K562 (cell line): ENCODE measurements around the gene APOL3. TPM values are rescaled to one million over a fixed set of nuclear protein-coding genes. Genes with fewer than 3 reads are reported as not detected.

Experiments
- ATAC-seq: fragments of 200-7000 bp; cut with Tn5 transposase; 3 replicates; pipeline ENCODE4 v1.9.1; 2020; ENCODE audit warnings: moderate library complexity
- BruUV-seq: library from RNA; stranded (reverse); fragments of 400-500 nt; replicated peaks from 2 replicates; lab custom pipeline; 2021; lab: Mats Ljungman, UMichigan
- CTCF ChIA-PET: fragments of 300-600 bp; formaldehyde crosslinking; extraction: SDS; loops from one replicate; lab custom pipeline; 2021; ENCODE audit warnings: low intra/inter-chr PET ratio; lab: Yijun Ruan, JAX
- POLR2A ChIA-PET: fragments of 300-600, 350-650 bp; sonication (Branson Sonifier 250); formaldehyde crosslinking; extraction: SDS; loops from one replicate; lab custom pipeline; 2021; ENCODE audit warnings: antibody characterized with exemption, inconsistent platforms; lab: Yijun Ruan, JAX
- DNase-seq, 4 experiments: peaks; one replicate each; pipeline versions ENCODE4 v3.0.0 to v3.0.0-alpha.2; 2011 to 2018; ENCODE audit warnings: low spot score in 3 of 4, mixed read lengths in 3 of 4; ENCODE audit errors: extremely low read depth in 1 of 4
- FAIRE-seq: peaks from 2 replicates; lab custom pipeline; 2011; peaks lifted over from hg19 to GRCh38; lab: Jason Lieb, UNC
- H2AFZ ChIP-seq: 2 replicates; pipeline ENCODE4 v1.6.0; 2011; ENCODE audit warnings: low read depth, low read length, control low read depth, inconsistent platforms
- H3K27ac ChIP-seq: fragments of 200-600 bp; 3 replicates; pipeline ENCODE4 v1.8.0; 2011; ENCODE audit warnings: low read depth, mild to moderate bottlenecking, control low read depth, inconsistent platforms, low read length, moderate library complexity, mixed read lengths; ENCODE audit errors: extremely low read depth
- H3K27me3 ChIP-seq, 2 experiments: fragments of 300-600 bp in 1 of 2; 2 replicates in 1 of 2; 3 replicates in 1 of 2; pipeline versions ENCODE4 v1.6.0 to v1.8.0; 2011; ENCODE audit warnings: inconsistent platforms in 2 of 2, low read length in 2 of 2, mild to moderate bottlenecking in 1 of 2, mixed read lengths in 1 of 2, moderate library complexity in 1 of 2; ENCODE audit not compliant: control insufficient read depth in 2 of 2, insufficient read depth in 2 of 2
- H3K36me3 ChIP-seq: fragments of 300-600 bp; 3 replicates; pipeline ENCODE4 v1.8.0; 2011; ENCODE audit warnings: mild to moderate bottlenecking, low read length, inconsistent platforms; ENCODE audit not compliant: control insufficient read depth, insufficient read depth
- H3K4me1 ChIP-seq, 2 experiments: fragments of 200-600 bp in 1 of 2; replicated peaks in 1 of 2; 2 replicates in 1 of 2; 3 replicates in 1 of 2; pipeline versions ENCODE4 v1.5.1 to v1.8.0; 2011; ENCODE audit warnings: inconsistent platforms in 2 of 2, low read length in 2 of 2, mild to moderate bottlenecking in 1 of 2, mixed read lengths in 1 of 2, moderate library complexity in 1 of 2; ENCODE audit not compliant: control insufficient read depth in 2 of 2, insufficient read depth in 2 of 2
- H3K4me2 ChIP-seq: 2 replicates; pipeline ENCODE4 v1.6.1; 2011; ENCODE audit warnings: low read length, control low read depth, inconsistent platforms, mixed read lengths; ENCODE audit not compliant: insufficient read depth
- H3K4me3 ChIP-seq: fragments of 200-600 bp; sonication (generic), shearing (Covaris generic); 2 replicates; pipeline ENCODE4 v1.5.1; 2016; ENCODE audit warnings: control low read depth, inconsistent platforms
- H3K79me2 ChIP-seq: fragments of 200-600 bp; 3 replicates; pipeline ENCODE4 v1.8.0; 2011; ENCODE audit warnings: low read length, inconsistent platforms; ENCODE audit not compliant: control insufficient read depth, insufficient read depth
- H3K9ac ChIP-seq, 2 experiments: 2 replicates each; pipeline versions ENCODE4 v1.6.0 to v1.6.1; 2011; ENCODE audit warnings: low read depth in 2 of 2, low read length in 2 of 2, control low read depth in 1 of 2, inconsistent platforms in 1 of 2, mild to moderate bottlenecking in 1 of 2, mixed read lengths in 1 of 2; ENCODE audit not compliant: insufficient read depth in 1 of 2
- H3K9me1 ChIP-seq: one replicate; pipeline ENCODE4 v1.6.0; 2011; ENCODE audit warnings: inconsistent platforms, mild to moderate bottlenecking, low read length, moderate library complexity; ENCODE audit not compliant: control insufficient read depth, insufficient read depth
- H3K9me3 ChIP-seq: replicated peaks from 2 replicates; pipeline ENCODE4 v1.5.1; 2011; ENCODE audit warnings: low read depth, low read length, inconsistent platforms; ENCODE audit not compliant: control insufficient read depth, insufficient read depth
- H4K20me1 ChIP-seq: replicated peaks from 2 replicates; pipeline ENCODE4 v1.6.1; 2011; ENCODE audit warnings: low read length, inconsistent platforms, mixed read lengths; ENCODE audit not compliant: control insufficient read depth, insufficient read depth
- ATF1 ChIP-seq, 2 experiments: fragments of 450-650 bp in 1 of 2; IDR thresholded peaks; 2 replicates each; pipeline ENCODE4 v1.6.1; 2016; ENCODE audit warnings: missing compliant biosample characterization in 1 of 2, missing genetic modification characterization in 1 of 2
- CTBP1 ChIP-seq: fragments of 450-650 bp; IDR thresholded peaks from 2 replicates; pipeline ENCODE4 v1.6.1; 2016; ENCODE audit warnings: borderline replicate concordance
- E4F1 ChIP-seq: fragments of 250-450 bp; sonication (Bioruptor Pico); IDR thresholded peaks from 2 replicates; pipeline ENCODE4 v1.5.0; 2021; ENCODE audit warnings: mild to moderate bottlenecking, borderline replicate concordance
- EZH2 ChIP-seq: IDR thresholded peaks from 2 replicates; pipeline ENCODE4 v1.6.1; 2012; ENCODE audit warnings: low read depth, mild to moderate bottlenecking, inconsistent platforms, low read length, borderline replicate concordance
- FOXA1 ChIP-seq: fragments of 450-650 bp; IDR thresholded peaks from 2 replicates; pipeline ENCODE4 v1.6.1; 2016; ENCODE audit warnings: mild to moderate bottlenecking, borderline replicate concordance
- FUS ChIP-seq: fragments of 200-400 bp; formaldehyde crosslinking; optimal IDR thresholded peaks from 2 replicates; pipeline ENCODE3; 2017; ENCODE audit warnings: low read depth, low read length
- HDAC8 ChIP-seq: fragments of 450-650 bp; IDR thresholded peaks from 2 replicates; pipeline ENCODE4 v1.6.1; 2016; ENCODE audit warnings: mild to moderate bottlenecking, missing genetic modification characterization, moderate library complexity, missing compliant biosample characterization
- KAT7 ChIP-seq: sonication (generic); formaldehyde crosslinking; IDR thresholded peaks from 2 replicates; pipeline ENCODE4 v1.8.0; 2022; ENCODE audit warnings: missing genetic modification reagents, mild to moderate bottlenecking, borderline replicate concordance
- PKNOX1 ChIP-seq: fragments of 450-650 bp; IDR thresholded peaks from 2 replicates; pipeline ENCODE4 v1.6.1; 2016
- POLR2AphosphoS5 ChIP-seq: IDR thresholded peaks from 2 replicates; pipeline ENCODE4 v1.6.1; 2011; ENCODE audit warnings: mild to moderate bottlenecking, low read depth, low read length, moderate library complexity; ENCODE audit not compliant: control insufficient read depth, insufficient read depth
- ZKSCAN8 ChIP-seq: fragments of 200-800 bp; sonication (Bioruptor generic); IDR thresholded peaks from 2 replicates; pipeline ENCODE4 v1.6.1; 2016; ENCODE audit warnings: missing genetic modification characterization, missing compliant biosample characterization
- ZNF239 ChIP-seq: fragments of 250-450 bp; sonication (Bioruptor Pico); IDR thresholded peaks from 2 replicates; pipeline ENCODE4 v1.4.0; 2020; ENCODE audit warnings: mild to moderate bottlenecking
- ZNF445 ChIP-seq: fragments of 250-450 bp; sonication (Bioruptor Pico); IDR thresholded peaks from 2 replicates; pipeline ENCODE4 v1.4.0; 2020; ENCODE audit warnings: low read depth, mild to moderate bottlenecking, moderate library complexity
- WGBS: fragments of 100-300 bp; shearing (Covaris generic); methylation state at CpG from one replicate; pipeline ENCODE4 v1.1.6; 2016; ENCODE audit warnings: low coverage, mixed read lengths; ENCODE audit not compliant: insufficient coverage; ENCODE audit errors: missing lambda C conversion rate; 5-methylcytosine and 5-hydroxymethylcytosine counted together
- in situ Hi-C: fragments of 300-500 bp; cut with MboI; formaldehyde crosslinking; loops from 4 replicates; pipeline ENCODE4 v1.15.0; 2018; ENCODE audit warnings: inconsistent platforms, mixed read lengths
- intact Hi-C: fragments of 100-400 bp; cut with micrococcal nuclease; formaldehyde crosslinking; loops from 2 replicates; pipeline ENCODE4 v1.14.2; 2022
- polyA plus RNA-seq, 8 experiments: library from polyadenylated mRNA; depleted of rRNA in 4 of 8; stranded (reverse) in 5 of 8; unstranded in 3 of 8; fragments of >200 nt; fragmentation: Nextera tagmentation in 2 of 8; fragmentation: Illumina TruSeq in 1 of 8; extraction: Ambion mirVana in 2 of 8; extraction: Trizol in 1 of 8; gene quantifications; 2 replicates each; pipeline versions ENCODE4 v1.2.1 to v1.2.3, GENCODE V29; 2011 to 2014; ENCODE audit warnings: inconsistent platforms in 1 of 8, missing spikeins in 1 of 8
- total RNA-seq, 7 experiments: library from RNA; depleted of rRNA in 6 of 7; stranded (reverse); fragments of >200 nt in 6 of 7; fragmentation: Illumina TruSeq in 2 of 7; extraction: Trizol in 2 of 7; gene quantifications; 2 replicates each; pipeline versions ENCODE4 v1.2.1 to v1.2.3, GENCODE V29; 2011 to 2021; ENCODE audit warnings: low replicate concordance in 1 of 7
- TF ChIP-seq, protein P1 (sequence below): fragments of 250-450 bp; sonication (Bioruptor Pico); IDR thresholded peaks from 2 replicates; pipeline ENCODE4 v1.8.0; 2022; ENCODE audit warnings: moderate library complexity, mild to moderate bottlenecking, inconsistent platforms
- TF ChIP-seq, protein P2 (sequence below): sonication (generic); formaldehyde crosslinking; IDR thresholded peaks from 2 replicates; pipeline ENCODE4 v1.8.1; 2022; ENCODE audit warnings: missing genetic modification reagents
- TF ChIP-seq, protein P3 (sequence below): fragments of 450-650 bp; formaldehyde crosslinking; IDR thresholded peaks from 2 replicates; pipeline ENCODE4 v1.4.0; 2022; ENCODE audit warnings: missing genetic modification characterization

APOL3 gene
- total and polyA plus RNA-seq, 9 of the 15 experiments (the other 6 are each of a cell fraction or from before 2014, with no cell fraction given): 0.25 to 1.1 (median 0.56) TPM; not detected in 1

DNA sequence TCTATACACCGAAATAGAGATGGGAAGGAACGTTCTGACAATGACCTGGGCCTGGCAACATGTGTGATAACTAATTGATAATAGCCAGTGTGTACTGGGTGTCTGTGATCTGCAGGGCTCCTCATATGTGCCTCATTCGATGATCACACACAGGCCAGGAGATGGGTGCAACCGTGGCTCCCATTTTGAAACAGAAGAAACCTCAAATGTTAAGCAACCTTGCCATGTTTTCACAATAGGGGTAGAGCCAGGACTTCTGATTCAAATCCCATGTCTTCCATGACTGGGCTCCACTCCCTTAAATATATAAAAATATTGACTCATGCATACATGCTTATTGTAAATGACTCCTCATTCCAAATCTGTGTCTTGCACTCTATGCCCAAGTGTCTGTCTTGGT, 11.1 kb downstream of the APOL3 start:
- H2AFZ ChIP-seq: no peak overlapping the region
- BruUV-seq: no TSS peak
- DNase-seq: no peak
- H3K27me3 ChIP-seq: no peaks in the 10 kb centered on the region
- H3K36me3 ChIP-seq: no peaks in the 10 kb centered on the region
- no peaks in the 10 kb centered on the region for H3K9me3 ChIP-seq
- no peaks in the 10 kb centered on the region for H3K79me2 ChIP-seq
- POLR2A ChIA-PET: no interaction called here
- TF ChIP-seq, protein P1, sequence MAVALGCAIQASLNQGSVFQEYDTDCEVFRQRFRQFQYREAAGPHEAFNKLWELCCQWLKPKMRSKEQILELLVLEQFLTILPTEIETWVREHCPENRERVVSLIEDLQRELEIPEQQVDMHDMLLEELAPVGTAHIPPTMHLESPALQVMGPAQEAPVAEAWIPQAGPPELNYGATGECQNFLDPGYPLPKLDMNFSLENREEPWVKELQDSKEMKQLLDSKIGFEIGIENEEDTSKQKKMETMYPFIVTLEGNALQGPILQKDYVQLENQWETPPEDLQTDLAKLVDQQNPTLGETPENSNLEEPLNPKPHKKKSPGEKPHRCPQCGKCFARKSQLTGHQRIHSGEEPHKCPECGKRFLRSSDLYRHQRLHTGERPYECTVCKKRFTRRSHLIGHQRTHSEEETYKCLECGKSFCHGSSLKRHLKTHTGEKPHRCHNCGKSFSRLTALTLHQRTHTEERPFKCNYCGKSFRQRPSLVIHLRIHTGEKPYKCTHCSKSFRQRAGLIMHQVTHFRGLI (CRISPR knock-in tag): no peak
- no peak for TF ChIP-seq PKNOX1
- no peak for TF ChIP-seq ZKSCAN8 (CRISPR knock-in tag)
- no peak for TF ChIP-seq ATF1 (CRISPR knock-in tag; IDR thresholded peaks at IDR 0.05)
- TF ChIP-seq ATF1 (tag; IDR thresholded peaks at IDR 0.05): no peak
- no peak for TF ChIP-seq POLR2AphosphoS5
- no peak for TF ChIP-seq CTBP1
- TF ChIP-seq, protein P2, sequence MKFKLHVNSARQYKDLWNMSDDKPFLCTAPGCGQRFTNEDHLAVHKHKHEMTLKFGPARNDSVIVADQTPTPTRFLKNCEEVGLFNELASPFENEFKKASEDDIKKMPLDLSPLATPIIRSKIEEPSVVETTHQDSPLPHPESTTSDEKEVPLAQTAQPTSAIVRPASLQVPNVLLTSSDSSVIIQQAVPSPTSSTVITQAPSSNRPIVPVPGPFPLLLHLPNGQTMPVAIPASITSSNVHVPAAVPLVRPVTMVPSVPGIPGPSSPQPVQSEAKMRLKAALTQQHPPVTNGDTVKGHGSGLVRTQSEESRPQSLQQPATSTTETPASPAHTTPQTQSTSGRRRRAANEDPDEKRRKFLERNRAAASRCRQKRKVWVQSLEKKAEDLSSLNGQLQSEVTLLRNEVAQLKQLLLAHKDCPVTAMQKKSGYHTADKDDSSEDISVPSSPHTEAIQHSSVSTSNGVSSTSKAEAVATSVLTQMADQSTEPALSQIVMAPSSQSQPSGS (CRISPR knock-in tag): no peak
- TF ChIP-seq HDAC8 (tag): no peak
- TF ChIP-seq FUS: no peak
- TF ChIP-seq E4F1 (CRISPR knock-in tag): no peak
- TF ChIP-seq ZNF239: no peak
- no peak for TF ChIP-seq FOXA1
- TF ChIP-seq, protein P3, sequence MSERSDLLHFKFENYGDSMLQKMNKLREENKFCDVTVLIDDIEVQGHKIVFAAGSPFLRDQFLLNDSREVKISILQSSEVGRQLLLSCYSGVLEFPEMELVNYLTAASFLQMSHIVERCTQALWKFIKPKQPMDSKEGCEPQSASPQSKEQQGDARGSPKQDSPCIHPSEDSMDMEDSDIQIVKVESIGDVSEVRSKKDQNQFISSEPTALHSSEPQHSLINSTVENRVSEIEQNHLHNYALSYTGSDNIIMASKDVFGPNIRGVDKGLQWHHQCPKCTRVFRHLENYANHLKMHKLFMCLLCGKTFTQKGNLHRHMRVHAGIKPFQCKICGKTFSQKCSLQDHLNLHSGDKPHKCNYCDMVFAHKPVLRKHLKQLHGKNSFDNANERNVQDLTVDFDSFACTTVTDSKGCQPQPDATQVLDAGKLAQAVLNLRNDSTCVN (CRISPR knock-in tag): no peak
- no peak for TF ChIP-seq EZH2
- TF ChIP-seq KAT7: no peak
- TF ChIP-seq ZNF445 (CRISPR knock-in tag): no peak
- intact Hi-C loops: loop anchor here (5.0 kb wide), 1 partner anchor 73 kb away; no protein-coding TSS in a partner anchor
- no peak overlapping the region for H3K9ac ChIP-seq
- CTCF ChIA-PET: no interaction called here
- in situ Hi-C loops: no loop called here
- 10% methylated on average over 4 of the region's 4 CpGs for WGBS
- no peaks in the 10 kb centered on the region for H3K9me1 ChIP-seq
- no peak overlapping the region for H3K4me3 ChIP-seq
- H4K20me1 ChIP-seq: no peaks in the 10 kb centered on the region
- H3K4me1 ChIP-seq: peaks cover 0 to 3% of the 10 kb centered on the region in 2 experiments; a peak in 2 of 5 replicates
- no peak overlapping the region for H3K27ac ChIP-seq
- no peak overlapping the region for H3K4me2 ChIP-seq
- ATAC-seq: no peak
- FAIRE-seq: no peak
